GM20431 (cell line): ENCODE measurements around the gene RBBP6.
"Not testable (repeated sequence)": the region's sequence is repeated elsewhere in the genome, so short reads cannot be mapped to it uniquely, and the experiment has no call there.

Experiments used
- in situ Hi-C: fragments of 300-500 bp; cut with MseI, MboI; formaldehyde crosslinking; loops from one replicate; pipeline ENCODE4 v1.15.0; 2020; ENCODE audit warnings: low sequenced_read_pairs; ENCODE audit not compliant: unreplicated experiment

Gene RBBP6

GRCh38 chr16:24550295-24550694 lies 10.9 kb downstream of the RBBP6 start:
- in situ Hi-C loops, result no loop called here

DNA sequence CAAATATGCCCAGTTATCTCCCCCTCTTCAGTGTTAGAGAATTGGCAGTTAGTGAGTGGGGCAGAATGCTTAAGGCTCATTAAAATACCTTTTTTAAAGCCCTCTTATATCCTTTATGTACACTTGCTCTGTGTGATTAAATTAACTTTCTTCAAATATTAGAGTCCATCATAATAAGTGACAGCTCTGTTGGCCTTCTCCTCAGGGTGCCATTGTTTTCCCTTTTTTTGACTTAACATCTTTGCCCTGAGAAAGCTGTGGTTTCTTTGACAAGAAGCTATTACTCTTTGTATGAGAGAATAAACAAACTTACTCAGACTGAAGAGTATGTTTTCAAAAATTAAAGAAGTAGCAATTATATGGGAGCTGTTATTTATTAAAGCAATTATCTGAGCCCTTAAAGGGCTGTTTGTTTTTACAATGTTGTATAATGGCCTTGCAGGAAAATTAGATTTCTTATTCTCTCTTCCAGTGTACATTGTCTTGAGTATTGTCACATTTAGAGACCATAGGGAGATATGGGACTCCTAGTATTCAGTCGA lies 13.4 kb downstream of the RBBP6 start:
- in situ Hi-C loops, result no loop called here

GRCh38 chr16:24553983-24554382 lies 14.6 kb downstream of the RBBP6 start:
- in situ Hi-C loops, result no loop called here

- in situ Hi-C loops, result no loop called here
Measured at GRCh38 chr16:24555346-24555872, 16.0 kb downstream of the RBBP6 start.

- in situ Hi-C loops, result no loop called here
Measured at GRCh38 chr16:24562811-24563210, 23.4 kb downstream of the RBBP6 start.

DNA sequence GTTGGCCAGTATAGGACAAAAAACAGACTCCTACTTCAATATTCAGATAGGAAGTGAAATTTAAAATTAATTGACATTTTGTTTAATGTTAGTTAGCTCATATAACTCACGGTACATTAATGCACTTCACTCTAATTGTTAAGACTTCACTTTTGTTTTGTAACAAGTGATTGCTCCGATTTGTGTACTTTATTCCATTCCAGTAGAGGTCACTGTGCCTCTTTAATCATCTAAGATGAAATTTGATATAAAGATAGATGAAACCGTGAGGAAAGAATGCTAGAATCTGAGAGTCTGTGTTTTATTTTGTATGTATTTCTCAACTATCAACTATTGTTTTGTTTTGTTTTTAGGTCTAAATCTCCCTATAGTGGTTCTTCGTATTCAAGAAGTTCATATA lies 29.0 kb downstream of the RBBP6 start:
- in situ Hi-C loops, result no loop called here

DNA sequence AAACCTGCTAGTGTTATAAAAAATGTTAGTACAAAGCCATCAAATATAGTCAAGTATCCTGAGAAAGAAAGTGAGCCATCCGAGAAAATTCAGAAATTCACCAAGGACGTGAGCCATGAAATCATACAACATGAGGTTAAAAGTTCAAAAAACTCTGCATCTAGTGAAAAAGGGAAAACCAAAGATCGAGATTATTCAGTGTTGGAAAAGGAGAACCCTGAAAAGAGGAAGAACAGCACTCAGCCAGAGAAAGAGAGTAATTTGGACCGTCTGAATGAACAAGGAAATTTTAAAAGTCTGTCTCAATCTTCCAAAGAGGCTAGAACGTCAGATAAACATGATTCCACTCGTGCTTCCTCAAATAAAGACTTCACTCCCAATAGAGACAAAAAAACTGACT lies 31.7 kb downstream of the RBBP6 start:
- in situ Hi-C loops, result no loop called here

DNA sequence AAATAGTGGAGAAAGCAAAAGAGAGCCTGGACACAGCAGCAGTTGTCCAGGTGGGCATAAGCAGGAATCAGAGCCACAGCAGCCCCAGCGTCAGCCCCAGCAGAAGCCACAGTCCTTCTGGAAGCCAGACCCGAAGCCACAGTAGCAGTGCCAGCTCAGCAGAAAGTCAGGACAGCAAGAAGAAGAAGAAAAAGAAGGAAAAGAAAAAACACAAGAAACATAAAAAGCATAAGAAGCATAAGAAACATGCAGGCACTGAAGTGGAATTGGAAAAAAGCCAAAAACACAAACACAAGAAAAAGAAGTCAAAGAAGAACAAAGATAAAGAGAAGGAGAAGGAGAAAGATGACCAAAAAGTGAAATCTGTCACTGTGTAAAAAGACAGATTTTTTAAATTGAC lies 32.7 kb downstream of the RBBP6 start:
- in situ Hi-C loops, result no loop called here

GRCh38 chr16:24573141-24573540 lies 33.8 kb downstream of the RBBP6 start:
- in situ Hi-C loops, result no loop called here

DNA sequence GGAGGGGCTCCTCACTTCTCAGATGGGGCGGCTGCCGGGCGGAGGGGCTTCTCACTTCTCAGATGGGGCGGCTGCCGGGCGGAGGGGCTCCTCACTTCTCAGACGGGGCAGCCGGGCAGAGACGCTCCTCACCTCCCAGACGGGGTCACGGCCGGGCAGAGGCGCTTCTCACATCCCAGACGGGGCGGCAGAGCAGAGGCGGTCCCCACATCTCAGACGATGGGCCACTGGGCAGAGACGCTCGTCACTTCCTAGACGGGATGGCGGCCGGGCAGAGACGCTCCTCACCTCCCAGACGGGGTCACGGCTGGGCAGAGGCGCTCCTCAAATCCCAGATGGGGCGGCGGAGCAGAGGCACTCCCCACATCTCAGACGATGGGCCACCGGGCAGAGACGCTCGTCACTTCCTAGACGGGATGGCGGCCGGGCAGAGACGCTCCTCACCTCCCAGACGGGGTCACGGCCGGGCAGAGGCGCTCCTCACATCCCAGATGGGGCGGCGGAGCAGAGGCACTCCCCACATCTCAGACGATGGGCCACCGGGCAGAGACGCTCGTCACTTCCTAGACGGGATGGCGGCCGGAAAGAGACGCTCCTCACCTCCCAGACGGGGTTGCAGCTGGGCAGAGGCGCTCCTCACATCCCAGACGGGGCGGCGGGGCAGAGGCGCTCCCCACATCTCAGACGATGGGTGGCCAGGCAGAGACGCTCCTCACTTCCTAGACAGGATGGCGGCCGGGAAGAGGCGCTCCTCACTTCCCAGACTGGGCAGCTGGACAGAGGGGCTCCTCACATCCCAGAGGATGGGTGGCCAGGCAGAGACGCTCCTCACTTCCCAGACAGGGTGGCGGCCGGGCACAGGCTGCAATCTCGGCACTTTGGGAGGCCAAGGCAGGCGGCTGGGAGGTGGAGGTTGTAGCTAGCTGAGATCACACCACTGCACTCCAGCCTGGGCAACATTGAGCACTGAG lies 35.4 kb downstream of the RBBP6 start:
- in situ Hi-C loops, result not testable (repeated sequence)

GRCh38 chr16:24575791-24576190 lies 36.4 kb downstream of the RBBP6 start:
- in situ Hi-C loops, result not testable (repeated sequence)

GRCh38 chr16:24577167-24577566 lies 37.8 kb downstream of the RBBP6 start:
- in situ Hi-C loops, result no loop called here

- in situ Hi-C loops, result no loop called here
Measured at GRCh38 chr16:24580665-24581064, 41.3 kb downstream of the RBBP6 start.

DNA sequence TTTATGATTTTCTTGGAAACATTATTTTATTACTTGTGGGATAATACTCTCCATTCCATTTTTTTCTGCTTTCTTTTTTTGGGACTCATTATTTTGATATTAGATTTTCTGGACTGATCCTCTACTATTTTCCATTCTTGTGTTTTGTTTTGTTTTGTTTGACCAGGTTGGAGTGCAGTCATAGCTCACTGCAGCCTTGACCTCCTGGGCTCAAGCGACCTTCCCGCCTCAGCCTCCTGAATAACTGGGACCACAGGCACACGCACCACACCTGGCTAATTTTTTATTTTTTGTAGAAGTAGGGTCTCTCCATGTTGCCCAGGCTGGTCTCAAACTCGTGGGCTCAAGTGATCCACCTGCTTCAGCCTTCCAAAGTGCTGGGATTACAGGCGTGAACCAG lies 44.1 kb downstream of the RBBP6 start:
- in situ Hi-C loops, result no loop called here

DNA sequence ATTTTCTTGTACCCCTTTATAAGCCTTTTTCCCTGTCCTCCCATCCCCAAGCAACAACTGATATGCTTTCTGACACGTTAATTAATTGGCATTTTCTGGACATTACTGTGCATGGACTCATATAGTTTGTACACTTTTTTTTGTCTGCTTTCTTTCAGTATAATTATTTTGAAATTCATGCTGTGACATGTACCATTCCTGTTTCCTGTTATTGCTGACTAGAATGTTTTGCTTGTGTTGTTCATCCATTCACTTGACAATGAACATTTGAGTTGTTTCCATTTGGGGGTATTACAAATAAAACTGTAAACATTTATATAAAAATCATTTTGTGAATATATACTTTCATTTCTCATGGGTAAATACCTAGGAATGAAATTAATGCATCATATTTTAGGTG lies 50.6 kb downstream of the RBBP6 start:
- in situ Hi-C loops, result no loop called here

DNA sequence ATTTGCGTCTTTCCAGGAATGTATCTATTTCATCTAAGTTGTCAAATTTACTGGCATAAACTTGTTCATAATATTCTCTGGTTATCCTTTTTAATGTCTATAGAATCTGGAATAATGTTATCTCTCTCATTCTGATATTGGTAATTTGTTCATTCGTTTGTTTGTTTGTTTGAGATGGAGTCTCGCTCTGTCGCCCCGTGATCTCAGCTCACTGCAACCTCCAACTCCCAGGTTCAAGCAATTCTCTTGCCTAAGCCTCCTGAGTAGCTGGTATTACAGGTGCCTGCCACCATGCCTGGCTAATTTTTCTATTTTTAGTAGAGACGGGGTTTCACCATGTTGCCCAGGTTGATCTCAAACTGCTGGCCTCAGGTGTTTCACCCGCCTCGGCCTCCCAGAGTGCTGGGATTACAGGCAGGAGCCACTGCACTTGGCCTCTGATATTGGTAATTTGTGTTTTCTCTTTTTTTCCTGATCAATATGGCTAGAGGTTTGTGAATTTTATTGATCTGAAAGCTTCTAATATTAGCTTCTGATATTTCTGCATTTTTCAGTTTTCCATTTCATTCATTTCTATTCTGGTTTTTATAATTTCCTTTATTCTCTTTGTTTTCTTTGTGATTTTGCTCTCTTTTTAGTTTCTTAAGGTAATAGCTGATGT lies 59.5 kb downstream of the RBBP6 start:
- in situ Hi-C loops, result no loop called here

GRCh38 chr16:24609417-24609739 lies 70.0 kb downstream of the RBBP6 start:
- in situ Hi-C loops, result no loop called here

DNA sequence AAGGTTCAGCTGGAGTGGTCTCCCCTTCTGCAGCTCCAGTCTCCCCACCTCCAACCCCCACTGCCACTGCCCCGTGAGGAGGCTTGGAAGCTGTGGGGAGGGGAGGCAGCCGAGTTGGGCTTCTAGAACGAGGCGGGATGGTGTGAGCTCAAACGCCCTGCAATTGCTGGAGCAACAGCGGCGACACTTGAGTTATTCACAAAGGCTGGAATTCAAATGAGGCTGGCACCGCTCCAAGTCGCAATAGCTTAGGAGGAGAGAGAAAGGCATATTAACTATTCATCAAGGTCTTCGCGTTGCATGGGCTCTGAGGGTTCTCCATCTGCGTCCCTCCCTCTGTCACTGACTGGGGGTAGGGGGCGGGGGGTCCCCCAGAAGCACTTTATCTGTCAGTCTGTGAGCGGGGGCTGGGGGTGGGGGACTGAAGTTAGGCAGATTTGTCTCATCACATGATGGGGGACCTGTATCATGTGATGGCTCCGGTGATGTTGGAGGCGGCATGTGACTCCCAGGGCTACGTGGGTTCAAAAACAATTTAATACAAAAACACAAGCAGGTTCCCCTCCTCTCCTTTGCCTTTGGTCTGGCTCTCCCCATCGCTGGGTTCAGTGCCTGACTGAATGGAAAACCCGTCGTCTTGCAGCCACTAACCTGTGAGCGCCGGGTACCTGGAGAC lies 70.5 kb downstream of the RBBP6 start:
- in situ Hi-C loops, result no loop called here

GRCh38 chr16:24610416-24610755 lies 71.0 kb downstream of the RBBP6 start:
- in situ Hi-C loops, result no loop called here

GRCh38 chr16:24611310-24611709 lies 71.9 kb downstream of the RBBP6 start:
- in situ Hi-C loops, result no loop called here

- in situ Hi-C loops, result no loop called here
Measured at GRCh38 chr16:24612656-24613055, 73.3 kb downstream of the RBBP6 start.
